Mammary epithelial cell (primary cell): Measurements from ENCODE around the gene PIGW.

ENCODE experiments used
- CTCF ChIP-seq, 2 donors: IDR thresholded peaks in 1 of 2; conservative IDR thresholded peaks in 1 of 2; 2 replicates each; pipeline ENCODE4 v1.5.1; 2011 to 2012; ENCODE audit warnings: inconsistent platforms in 2 of 2, low read length in 2 of 2, mild to moderate bottlenecking in 2 of 2, control low read depth in 1 of 2, low read depth in 1 of 2; ENCODE audit not compliant: insufficient read depth in 1 of 2; ENCODE audit errors: extremely low read depth in 1 of 2
- EZH2 ChIP-seq: IDR thresholded peaks from 2 replicates; pipeline ENCODE4 v1.6.1; 2012; ENCODE audit warnings: low read length, inconsistent platforms, borderline replicate concordance

GRCh38 chr17:36523113-36523512, 11.7 kb upstream of the PIGW start:
- TF ChIP-seq EZH2, result no peak
- no peak for TF ChIP-seq CTCF (conservative IDR thresholded peaks at IDR 0.05 in 1 of 2, IDR thresholded peaks at IDR 0.05 in 1 of 2; ENCODE audit: extremely low read depth in 1 of 2, insufficient read depth in 1 of 2, low read depth in 1 of 2, low read length in 2 of 2)
